Airway epithelial cell (primary cell): ENCODE measurements around the gene SPZ1. TPM values are rescaled to one million over a fixed set of nuclear protein-coding genes. Genes with fewer than 3 reads are reported as not detected.

Source experiments
- total RNA-seq: library from RNA; depleted of rRNA; stranded (reverse); fragments of >200 nt; gene quantifications from 2 replicates; pipeline ENCODE4 v1.2.3, GENCODE V29; 2015

The SPZ1 gene, protein sequence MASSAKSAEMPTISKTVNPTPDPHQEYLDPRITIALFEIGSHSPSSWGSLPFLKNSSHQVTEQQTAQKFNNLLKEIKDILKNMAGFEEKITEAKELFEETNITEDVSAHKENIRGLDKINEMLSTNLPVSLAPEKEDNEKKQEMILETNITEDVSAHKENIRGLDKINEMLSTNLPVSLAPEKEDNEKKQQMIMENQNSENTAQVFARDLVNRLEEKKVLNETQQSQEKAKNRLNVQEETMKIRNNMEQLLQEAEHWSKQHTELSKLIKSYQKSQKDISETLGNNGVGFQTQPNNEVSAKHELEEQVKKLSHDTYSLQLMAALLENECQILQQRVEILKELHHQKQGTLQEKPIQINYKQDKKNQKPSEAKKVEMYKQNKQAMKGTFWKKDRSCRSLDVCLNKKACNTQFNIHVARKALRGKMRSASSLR
- not detected in 2 replicates for total RNA-seq

DNA sequence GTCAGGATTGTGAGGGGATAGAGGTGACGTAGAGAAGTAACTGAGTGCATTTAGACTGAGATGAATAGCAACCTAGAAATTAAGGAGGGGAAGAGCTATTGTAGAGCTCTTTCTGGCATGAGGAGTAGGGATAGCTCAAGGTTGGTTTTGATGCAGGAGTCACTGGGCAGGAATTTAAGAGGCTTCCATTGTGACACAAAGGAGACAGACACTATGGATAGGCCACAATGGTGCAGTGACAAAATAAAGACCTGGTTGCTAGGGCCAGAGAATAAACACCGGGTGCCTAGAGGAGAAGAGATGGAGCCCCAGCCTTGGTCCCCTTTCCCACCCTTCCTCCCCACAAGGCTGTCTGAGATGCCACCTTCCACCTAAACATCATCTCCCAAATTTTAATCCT lies at the start of gene SPZ1:
Gene SPZ1 (plus strand): TSS at position 301 of the 400 bp plus-strand sequence. CDS start 214 bp downstream, outside the sequence.

Other genes with a start within 250 kb of the SPZ1 start
- 23.9 and 26.3 TPM in 2 replicates for gene SERINC5, start 64.0 kb upstream of the SPZ1 start, total RNA-seq
- 10.2 and 11.9 TPM in 2 replicates for gene ZFYVE16, start 88.1 kb downstream of the SPZ1 start, total RNA-seq
- 0.35 and 2.5 TPM in 2 replicates for gene FAM151B, start 168.1 kb downstream of the SPZ1 start, total RNA-seq